HCT116 (cell line): ENCODE measurements around the gene SLC16A1. TPM values are rescaled to one million over a fixed set of nuclear protein-coding genes. Genes with fewer than 3 reads are reported as not detected.

Source experiments
- ATAC-seq: fragments of 200-7000 bp; cut with Tn5 transposase; 2 replicates; pipeline ENCODE4 v1.9.1; 2020; ENCODE audit warnings: mild to moderate bottlenecking, moderate library complexity
- BruUV-seq: library from RNA; stranded (reverse); fragments of 400-500 nt; replicated peaks from 2 replicates; lab custom pipeline; 2021; lab: Mats Ljungman, UMichigan
- CTCF ChIA-PET: fragments of 300-600 bp; sonication (Branson Sonifier 250); formaldehyde crosslinking; loops from one replicate; lab custom pipeline; 2021; ENCODE audit warnings: antibody characterized with exemption; lab: Charles Lee
- POLR2A ChIA-PET: fragments of 300-600, 350-600 bp; sonication (Branson Sonifier 250); formaldehyde crosslinking; loops from one replicate; lab custom pipeline; 2021; ENCODE audit warnings: antibody characterized with exemption; lab: Charles Lee
- RAD21 ChIA-PET, 2 experiments: fragments of 300-600 bp; sonication (Branson Sonifier 250); formaldehyde crosslinking; loops; one replicate each; lab custom pipeline; 2023; ENCODE audit warnings: low total read pairs in 2 of 2; ENCODE audit not compliant: uncharacterized antibody in 2 of 2, unreplicated experiment in 2 of 2, low non-redundant PET in 1 of 2; lab: Charles Lee
- DNase-seq: peaks from one replicate; pipeline ENCODE4 v3.0.0-alpha.2; 2010; ENCODE audit warnings: low read depth, low spot score
- H2AFZ ChIP-seq: fragments of 200-600 bp; shearing (Covaris generic), sonication (generic); 2 replicates; pipeline ENCODE4 v1.6.1; 2017; ENCODE audit warnings: low read depth, mixed run types, mixed read lengths, antibody characterized with exemption, low read length; ENCODE audit not compliant: poor library complexity, severe bottlenecking
- H3K27ac ChIP-seq: 2 replicates; pipeline ENCODE4 v1.5.1; 2012; ENCODE audit warnings: low read depth, low read length
- H3K27me3 ChIP-seq: fragments of 200-600 bp; sonication (generic); 2 replicates; pipeline ENCODE4 v1.6.1; 2016; ENCODE audit warnings: mixed run types, low read length, mixed read lengths; ENCODE audit not compliant: insufficient read depth
- H3K36me3 ChIP-seq, 2 experiments: fragments of 200-500 bp in 1 of 2; fragments of 200-600 bp in 1 of 2; sonication (Bioruptor generic) in 1 of 2; sonication (generic) in 1 of 2; 2 replicates each; pipeline versions ENCODE4 v1.5.1 to v1.6.1; 2014 to 2016; ENCODE audit warnings: low read length in 2 of 2, inconsistent platforms in 1 of 2, mixed read lengths in 1 of 2, mixed run types in 1 of 2; ENCODE audit not compliant: insufficient read depth in 2 of 2, control insufficient read depth in 1 of 2
- H3K4me1 ChIP-seq, 2 experiments: fragments of 200-600 bp in 1 of 2; sonication (generic) in 1 of 2; 2 replicates each; pipeline versions ENCODE4 v1.5.1 to v1.6.1; 2012 to 2017; ENCODE audit warnings: low read length in 2 of 2, inconsistent platforms in 1 of 2, mild to moderate bottlenecking in 1 of 2, mixed read lengths in 1 of 2, mixed run types in 1 of 2, moderate library complexity in 1 of 2; ENCODE audit not compliant: insufficient read depth in 2 of 2, control insufficient read depth in 1 of 2
- H3K4me2 ChIP-seq: fragments of 200-600 bp; sonication (generic); 2 replicates; pipeline ENCODE4 v1.6.1; 2017; ENCODE audit warnings: mixed run types, low read length, mixed read lengths
- H3K4me3 ChIP-seq, 2 experiments: fragments of 200-600 bp in 1 of 2; sonication (generic) in 1 of 2; replicated peaks in 1 of 2; 2 replicates each; pipeline ENCODE4 v1.5.1; 2011 to 2016; ENCODE audit warnings: low read length in 2 of 2, control low read depth in 1 of 2, low read depth in 1 of 2, mild to moderate bottlenecking in 1 of 2, mixed read lengths in 1 of 2, mixed run types in 1 of 2
- H3K79me2 ChIP-seq: fragments of 200-600 bp; sonication (generic); 2 replicates; pipeline ENCODE4 v1.6.1; 2017; ENCODE audit warnings: mild to moderate bottlenecking, mixed run types, low read length, moderate library complexity, mixed read lengths; ENCODE audit not compliant: insufficient read depth
- H3K9ac ChIP-seq: fragments of 200-600 bp; sonication (generic); 2 replicates; pipeline ENCODE4 v1.6.1; 2016; ENCODE audit warnings: low read length, mixed read lengths
- H3K9me2 ChIP-seq: fragments of 200-600 bp; sonication (generic), shearing (Covaris generic); 2 replicates; pipeline ENCODE4 v1.6.1; 2017; ENCODE audit warnings: mixed run types, mild to moderate bottlenecking, moderate library complexity; ENCODE audit not compliant: insufficient read depth
- H3K9me3 ChIP-seq, 2 experiments: fragments of 200-500 bp in 1 of 2; fragments of 200-600 bp in 1 of 2; sonication (Bioruptor generic) in 1 of 2; sonication (generic) in 1 of 2; 2 replicates each; pipeline ENCODE4 v1.6.1; 2014 to 2017; ENCODE audit warnings: low read length in 2 of 2, mixed read lengths in 2 of 2, inconsistent platforms in 1 of 2, low read depth in 1 of 2, mild to moderate bottlenecking in 1 of 2, mixed run types in 1 of 2, moderate library complexity in 1 of 2; ENCODE audit not compliant: control insufficient read depth in 1 of 2, insufficient read depth in 1 of 2
- H4K20me1 ChIP-seq: fragments of 200-600 bp; sonication (generic), shearing (Covaris generic); 2 replicates; pipeline ENCODE4 v1.6.1; 2017; ENCODE audit warnings: mixed run types, mild to moderate bottlenecking, moderate library complexity; ENCODE audit not compliant: insufficient read depth
- CBX3 ChIP-seq: IDR thresholded peaks from 2 replicates; pipeline ENCODE4 v1.6.1; 2012; ENCODE audit warnings: low read depth
- CTCF ChIP-seq, 3 experiments: fragments of 200-600 bp in 1 of 3; sonication (generic) in 1 of 3; IDR thresholded peaks in 2 of 3; conservative IDR thresholded peaks in 1 of 3; 2 replicates each; pipeline ENCODE4 v1.5.1; 2012 to 2017; ENCODE audit warnings: low read depth in 2 of 3, low read length in 2 of 3, antibody characterized with exemption in 1 of 3, borderline replicate concordance in 1 of 3, control low read depth in 1 of 3, mild to moderate bottlenecking in 1 of 3, mixed read lengths in 1 of 3, mixed run types in 1 of 3, moderate library complexity in 1 of 3; ENCODE audit not compliant: insufficient read depth in 1 of 3
- EGR1 ChIP-seq: IDR thresholded peaks from 2 replicates; pipeline ENCODE4 v1.6.1; 2012; ENCODE audit warnings: low read depth
- EZH2 ChIP-seq: fragments of 200-600 bp; sonication (generic); IDR thresholded peaks from 2 replicates; pipeline ENCODE4 v1.6.1; 2017; ENCODE audit warnings: antibody characterized with exemption, mixed run types
- EZH2phosphoT487 ChIP-seq: fragments of 200-600 bp; IDR thresholded peaks from 2 replicates; pipeline ENCODE4 v1.6.1; 2018; ENCODE audit warnings: antibody characterized with exemption, borderline replicate concordance
- FOSL1 ChIP-seq: IDR thresholded peaks from 2 replicates; pipeline ENCODE4 v1.6.1; 2012; ENCODE audit warnings: low read depth
- POLR2AphosphoS5 ChIP-seq: IDR thresholded peaks from 2 replicates; pipeline ENCODE4 v1.6.1; 2011; ENCODE audit warnings: mild to moderate bottlenecking, low read depth, low read length, moderate library complexity
- RAD21 ChIP-seq: IDR thresholded peaks from 2 replicates; pipeline ENCODE4 v1.6.1; 2012; ENCODE audit warnings: low read depth, mild to moderate bottlenecking
- SIN3A ChIP-seq: IDR thresholded peaks from 2 replicates; pipeline ENCODE4 v1.6.1; 2012; ENCODE audit warnings: low read depth
- SP1 ChIP-seq: IDR thresholded peaks from 2 replicates; pipeline ENCODE4 v1.6.1; 2012; ENCODE audit warnings: low read depth
- SRF ChIP-seq: IDR thresholded peaks from 2 replicates; pipeline ENCODE4 v1.6.1; 2012; ENCODE audit warnings: low read depth
- TCF7L2 ChIP-seq: IDR thresholded peaks from 2 replicates; pipeline ENCODE4 v1.7.0; 2011; ENCODE audit warnings: borderline replicate concordance, inconsistent platforms; ENCODE audit not compliant: insufficient read depth, insufficient read length; ENCODE audit errors: extremely low read depth
- ZBTB33 ChIP-seq: IDR thresholded peaks from 2 replicates; pipeline ENCODE4 v1.6.1; 2011; ENCODE audit warnings: mild to moderate bottlenecking, low read length, moderate library complexity; ENCODE audit not compliant: insufficient replicate concordance; ENCODE audit errors: extremely low read depth
- ZFX ChIP-seq: fragments of 450-650 bp; IDR thresholded peaks from 2 replicates; pipeline ENCODE4 v1.6.1; 2017
- ZNF274 ChIP-seq: fragments of 200-500 bp; sonication (Bioruptor generic); IDR thresholded peaks from 2 replicates; pipeline ENCODE4 v1.6.1; 2014; ENCODE audit warnings: mild to moderate bottlenecking, low read depth, low read length, inconsistent platforms
- intact Hi-C: fragments of 100-400 bp; cut with micrococcal nuclease; formaldehyde crosslinking; loops from 2 replicates; pipeline ENCODE4 v1.10.0; 2022
- total RNA-seq: library from RNA; stranded (reverse); gene quantifications from one replicate; pipeline ENCODE4 v1.2.1, GENCODE V29; 2021; ENCODE audit not compliant: unreplicated experiment

The SLC16A1 gene
- total RNA-seq, 1 experiment from 2014 or later = 96.7 TPM

GRCh38 chr1:112990271-112990670 lies 34.3 kb upstream of the SLC16A1 start:
- intact Hi-C loops = no loop called here
- H3K9ac ChIP-seq = no peak overlapping the region
- H2AFZ ChIP-seq = no peak overlapping the region
- no peak overlapping the region for H3K27ac ChIP-seq
- no peak overlapping the region for H3K4me2 ChIP-seq
- no peaks in the 10 kb centered on the region for H4K20me1 ChIP-seq
- H3K4me1 ChIP-seq = no peaks in the 10 kb centered on the region
- RAD21 ChIA-PET = no interaction called here
- DNase-seq (no peak), ATAC-seq (no peak)
- H3K36me3 ChIP-seq = no peaks in the 10 kb centered on the region
- H3K9me3 ChIP-seq = no peaks in the 10 kb centered on the region
- POLR2A ChIA-PET = no interaction called here
- no peaks in the 10 kb centered on the region for H3K27me3 ChIP-seq
- H3K79me2 ChIP-seq = no peaks in the 10 kb centered on the region
- H3K9me2 ChIP-seq = no peaks in the 10 kb centered on the region
- CTCF ChIA-PET = interaction anchor here (0.7 kb wide), 1 partner anchor 914 kb away, joined by 6 read pairs; the partner anchor contains the start of gene AP4B1
- BruUV-seq = no TSS peak
- H3K4me3 ChIP-seq = no peak overlapping the region
- TF ChIP-seq SRF = no peak
- no peak for TF ChIP-seq RAD21
- no peak for TF ChIP-seq CBX3
- TF ChIP-seq ZBTB33 = no peak
- no peak for TF ChIP-seq POLR2AphosphoS5
- TF ChIP-seq EZH2 = no peak

- intact Hi-C loops = no loop called here
- H3K36me3 ChIP-seq = no peaks in the 10 kb centered on the region
- H3K4me2 ChIP-seq = no peak overlapping the region
- ChIA-PET POLR2A (no interaction called here), RAD21 (no interaction called here), CTCF (no interaction called here)
- H3K27me3 ChIP-seq = no peaks in the 10 kb centered on the region
- no peak overlapping the region for H2AFZ ChIP-seq
- H4K20me1 ChIP-seq = no peaks in the 10 kb centered on the region
- H3K4me3 ChIP-seq = no peak overlapping the region
- H3K9me2 ChIP-seq = no peaks in the 10 kb centered on the region
- no peak overlapping the region for H3K27ac ChIP-seq
- H3K79me2 ChIP-seq = no peaks in the 10 kb centered on the region
- no peaks in the 10 kb centered on the region for H3K9me3 ChIP-seq
- DNase-seq (no peak), ATAC-seq (no peak)
- no peak overlapping the region for H3K9ac ChIP-seq
- BruUV-seq = no TSS peak
- H3K4me1 ChIP-seq = no peaks in the 10 kb centered on the region
- TF ChIP-seq SRF (no peak), ZFX (no peak), ZNF274 (no peak), ZBTB33 (no peak), EZH2 (no peak), EZH2phosphoT487 (no peak), EGR1 (no peak), TCF7L2 (no peak), POLR2AphosphoS5 (no peak), SP1 (no peak), FOSL1 (no peak), CBX3 (no peak), CTCF (IDR thresholded peaks at IDR 0.05 in 2 of 3, conservative IDR thresholded peaks at IDR 0.05 in 1 of 3; ENCODE audit: borderline replicate concordance in 1 of 3, insufficient read depth in 1 of 3, low read depth in 2 of 3, low read length in 2 of 3) (no peak), SIN3A (no peak)
These were observed 32.4 kb upstream of the SLC16A1 start for GRCh38 chr1:112988367-112988766.
